Hepatic stellate cell (primary cell): ENCODE data around the gene FBH1.
"Not testable (repeated sequence)": the region's sequence is repeated elsewhere in the genome, so short reads cannot be mapped to it uniquely, and the experiment has no call there.

ENCODE experiments used
- DNase-seq: peaks from one replicate; pipeline ENCODE4 v3.0.0; 2011; ENCODE audit warnings: low spot score

Gene FBH1

GRCh38 chr10:5876181-5876768 lies 13.8 kb upstream of the FBH1 start:
- no peak for DNase-seq

DNA sequence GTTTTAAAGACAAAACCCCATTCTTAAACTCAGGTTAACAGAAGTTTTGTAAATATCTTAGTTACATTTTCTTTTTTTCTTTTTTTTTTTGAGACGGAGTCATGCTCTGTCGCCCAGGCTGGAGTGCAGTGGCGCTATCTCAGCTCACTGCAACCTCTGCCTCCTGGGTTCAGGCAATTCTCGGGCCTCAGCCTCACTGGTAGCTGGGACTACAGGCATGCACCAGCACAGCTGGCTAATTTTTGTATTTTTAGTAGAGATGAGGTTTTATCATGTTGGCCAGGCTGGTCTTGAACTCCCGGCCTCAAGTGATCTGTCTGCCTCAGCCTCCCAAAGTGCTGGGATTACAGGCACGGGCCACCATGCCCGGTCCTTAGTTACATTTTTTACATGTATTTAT lies 13.0 kb upstream of the FBH1 start:
- DNase-seq = not testable (repeated sequence)

DNA sequence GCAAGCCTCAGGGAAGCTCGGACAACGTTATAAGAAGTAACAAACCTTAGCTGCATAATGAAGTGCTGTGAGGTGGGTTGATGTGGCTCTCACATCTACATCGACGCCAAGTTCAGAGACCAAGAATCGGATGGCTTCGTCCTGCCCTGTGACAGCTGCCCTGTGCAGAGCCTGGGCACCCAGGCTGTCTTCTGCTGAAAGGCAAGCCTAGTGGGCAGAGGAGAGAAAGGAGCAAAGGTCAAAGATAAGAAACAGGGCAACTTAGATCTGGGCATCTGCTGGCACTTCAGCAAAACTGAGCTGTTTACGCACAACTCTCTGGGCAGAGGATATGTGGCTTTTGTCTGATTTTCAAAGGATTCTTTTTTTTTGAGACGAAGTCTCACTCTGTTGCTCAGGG lies 7.1 kb upstream of the FBH1 start:
- no peak for DNase-seq

DNA sequence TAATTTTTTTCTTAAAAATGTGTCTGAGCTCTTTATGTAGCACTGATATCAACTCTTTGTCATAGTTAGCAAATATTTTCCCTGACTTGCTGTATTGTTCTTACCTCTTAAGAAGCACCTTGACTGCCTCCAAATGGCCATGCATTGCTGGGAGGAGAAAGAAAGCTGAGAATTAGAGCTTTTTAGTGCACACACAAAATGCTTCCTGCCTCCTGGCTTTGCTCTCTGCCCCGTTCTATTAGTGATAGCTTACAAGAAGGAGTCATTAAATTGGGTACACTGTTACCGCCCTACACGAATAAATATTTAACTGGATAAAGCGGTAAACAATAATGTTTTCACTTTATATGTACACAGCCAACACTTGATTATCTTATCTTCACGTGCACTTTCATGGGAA lies 4.4 kb upstream of the FBH1 start:
- no peak for DNase-seq

- no peak for DNase-seq
Measured at GRCh38 chr10:5887029-5887428, 3.0 kb upstream of the FBH1 start.

DNA sequence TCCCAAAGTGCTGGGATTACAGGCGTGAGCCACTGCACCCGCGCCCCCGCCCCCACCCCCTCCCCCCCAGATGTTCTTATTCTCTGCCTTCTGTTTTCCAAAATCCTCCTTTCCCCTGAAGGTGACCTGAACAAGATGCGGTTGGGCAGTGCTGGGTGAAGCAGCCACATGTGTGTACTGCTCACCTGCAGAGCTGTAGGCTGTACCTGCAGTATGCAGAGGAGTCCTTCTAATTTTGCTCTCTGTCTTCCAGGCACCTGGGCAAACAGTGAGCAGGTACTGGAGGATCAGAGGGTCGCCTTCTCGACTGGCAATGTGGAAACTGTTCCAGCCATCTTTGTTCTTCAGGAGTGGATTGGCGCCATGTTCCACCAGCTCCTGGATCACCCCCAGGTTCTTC lies 2.4 kb upstream of the FBH1 start:
- no peak for DNase-seq

- no peak for DNase-seq
Measured at GRCh38 chr10:5888351-5888750, 1.7 kb upstream of the FBH1 start.

- DNase-seq = peak; percentile 31
Measured at GRCh38 chr10:5888843-5889623, 1.0 kb upstream of the FBH1 start.

DNA sequence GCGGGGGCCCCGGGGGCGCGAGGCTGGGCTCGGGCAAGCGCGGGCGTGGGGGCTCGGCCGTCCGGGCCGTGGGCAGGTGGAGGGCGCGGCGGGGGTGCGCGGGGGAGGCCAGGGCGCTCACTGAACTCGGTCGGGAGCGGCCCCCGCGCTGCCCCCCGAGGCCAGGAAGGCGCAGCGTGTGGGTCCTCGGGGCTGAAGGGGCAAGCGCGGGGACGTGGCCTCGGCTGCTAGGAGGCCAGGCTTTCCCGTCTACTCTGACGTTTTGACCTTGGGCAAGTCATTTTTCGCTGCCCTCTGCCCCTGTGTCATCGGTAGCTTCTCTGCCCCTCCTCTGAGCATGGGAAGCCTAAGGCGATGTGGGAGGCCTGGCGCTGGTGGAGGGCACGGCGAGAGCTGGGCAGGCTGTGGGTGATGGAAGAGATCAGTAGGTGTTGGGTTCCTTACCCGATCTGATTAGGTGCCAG lies 441 bp downstream of the FBH1 start:
- DNase-seq = peak; percentile 32

- DNase-seq = no peak
Measured at GRCh38 chr10:5891009-5891408, 966 bp downstream of the FBH1 start.

DNA sequence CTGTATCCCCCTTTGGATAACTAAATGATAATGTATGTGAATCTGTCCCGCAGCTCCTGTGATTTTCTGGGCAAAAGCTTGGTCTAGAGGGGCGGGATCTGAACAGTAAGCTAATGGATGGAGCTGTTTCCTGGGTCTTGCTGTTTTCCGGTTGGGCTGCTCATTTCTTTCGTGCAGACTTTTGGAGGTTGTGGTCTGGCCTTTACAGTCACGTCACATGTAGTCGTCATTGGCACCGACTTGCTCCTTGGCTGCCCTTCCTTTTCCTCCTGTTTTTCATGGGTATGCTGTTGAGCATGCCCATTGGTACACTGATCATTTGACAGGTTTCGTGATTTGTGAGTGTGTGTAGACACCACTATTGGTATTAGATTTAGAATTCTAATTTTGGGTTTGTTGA lies 2.0 kb downstream of the FBH1 start:
- peak; percentile 72 for DNase-seq

- DNase-seq = no peak
Measured at GRCh38 chr10:5893321-5893720, 3.3 kb downstream of the FBH1 start.

DNA sequence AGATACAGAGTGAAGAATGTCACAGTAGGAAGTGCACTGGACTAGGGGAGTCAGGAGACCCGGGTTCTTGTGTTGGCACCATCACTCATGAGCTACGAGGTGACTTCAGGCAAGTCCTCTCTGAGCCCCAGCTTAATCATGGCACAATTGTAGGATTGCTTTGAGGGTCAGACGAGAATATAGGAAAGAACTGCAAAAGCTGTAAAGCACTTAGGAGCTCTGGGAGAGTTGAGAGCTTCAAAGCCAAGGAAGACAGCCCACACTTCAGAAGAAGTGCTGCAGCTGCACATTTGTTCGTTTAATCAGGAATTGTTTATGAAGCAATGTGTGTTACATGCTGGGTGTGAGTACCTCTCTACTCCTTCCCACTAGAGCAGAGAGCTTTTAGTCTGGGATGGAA lies 4.4 kb downstream of the FBH1 start:
- no peak for DNase-seq

- no peak for DNase-seq
Measured at GRCh38 chr10:5894873-5895272, 4.8 kb downstream of the FBH1 start.

GRCh38 chr10:5895365-5895764 lies 5.3 kb downstream of the FBH1 start:
- DNase-seq = no peak

- DNase-seq = no peak
Measured at GRCh38 chr10:5895804-5896203, 5.8 kb downstream of the FBH1 start.

- DNase-seq = no peak
Measured at GRCh38 chr10:5896208-5897052, 6.4 kb downstream of the FBH1 start.

- no peak for DNase-seq
Measured at GRCh38 chr10:5897053-5897340, 7.0 kb downstream of the FBH1 start.

- DNase-seq = no peak
Measured at GRCh38 chr10:5897504-5897903, 7.5 kb downstream of the FBH1 start.

DNA sequence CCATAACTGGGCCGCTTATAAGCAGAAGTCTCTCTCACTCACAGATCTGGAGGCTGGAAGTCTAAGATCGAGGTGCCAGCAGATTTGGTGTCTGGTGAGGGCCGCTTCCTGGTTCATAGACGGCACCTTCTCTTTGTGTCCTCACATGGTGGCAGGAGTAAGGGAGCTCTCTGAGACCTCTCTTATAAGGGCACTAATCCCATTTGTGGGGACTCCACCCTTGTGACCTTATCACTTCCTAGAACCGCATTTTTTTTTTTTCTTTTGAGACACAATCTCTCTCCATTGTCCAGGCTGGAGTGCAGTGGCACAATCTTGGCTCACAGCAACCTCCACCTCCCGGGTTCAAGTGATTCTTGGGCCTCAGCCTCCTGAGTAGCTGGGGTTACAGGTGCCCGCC lies 8.1 kb downstream of the FBH1 start:
- no peak for DNase-seq

- DNase-seq = no peak
Measured at GRCh38 chr10:5900247-5900646, 10.2 kb downstream of the FBH1 start.

DNA sequence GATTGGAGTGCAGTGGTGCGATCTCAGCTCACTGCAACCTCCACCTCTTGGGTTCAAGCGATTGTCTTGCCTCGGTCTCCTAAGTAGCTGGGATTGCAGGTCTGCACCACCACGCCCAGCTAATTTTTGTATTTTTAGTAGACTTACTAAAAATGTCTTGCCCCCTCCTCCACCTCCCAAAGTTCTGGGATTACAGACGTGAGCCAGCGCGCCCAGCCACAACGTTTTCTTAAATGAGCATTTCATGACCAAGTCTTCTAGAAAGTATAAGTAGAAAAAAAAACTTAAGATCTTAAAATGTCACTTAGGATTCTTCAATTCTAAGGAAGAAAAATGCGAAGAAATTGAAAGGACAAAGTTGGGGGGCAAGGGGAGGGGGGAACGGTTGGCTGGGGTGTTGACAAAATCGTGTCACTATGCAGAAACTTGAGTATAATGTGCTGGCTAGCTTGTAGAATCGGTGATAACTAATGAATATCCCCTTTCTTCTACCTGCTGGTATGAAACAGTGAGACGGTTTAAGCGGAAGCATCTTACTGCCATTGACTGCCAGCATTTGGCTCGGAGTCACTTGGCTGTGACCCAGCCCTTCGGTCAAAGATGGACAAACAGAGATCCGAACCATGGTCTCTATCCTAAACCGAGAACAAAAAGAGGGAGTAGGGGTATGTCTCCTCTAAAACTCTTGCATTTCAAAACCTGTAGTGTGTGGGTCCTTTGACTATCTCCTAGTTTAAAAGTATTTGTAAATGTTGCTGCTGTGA lies 12.7 kb downstream of the FBH1 start:
- no peak for DNase-seq
